ENCODE measurements around the gene XCR1.

GRCh38 chr3:46067401-46067800, 40.1 kb upstream of the XCR1 start:
- TF ChIP-seq POLR2A (IDR thresholded peaks at IDR 0.05) (no peak), POLR2AphosphoS5 (IDR thresholded peaks at IDR 0.05) (no peak)
